Stimulated activated CD4-positive, alpha-beta T cell treated with anti-CD3 and anti-CD28 coated beads, TNF-alpha, amount 100 ng/mL, for 48 hours (primary cell): ENCODE results near the gene CHST13.
A peak's percentile ranks its signal among the peaks of the same experiment; 100 is the strongest.

Experiments used
- DNase-seq, 3 donors: peaks; one replicate each; pipeline ENCODE4 v3.0.0-alpha.2; 2020; ENCODE audit warnings: low read depth in 3 of 3

The CHST13 gene, protein sequence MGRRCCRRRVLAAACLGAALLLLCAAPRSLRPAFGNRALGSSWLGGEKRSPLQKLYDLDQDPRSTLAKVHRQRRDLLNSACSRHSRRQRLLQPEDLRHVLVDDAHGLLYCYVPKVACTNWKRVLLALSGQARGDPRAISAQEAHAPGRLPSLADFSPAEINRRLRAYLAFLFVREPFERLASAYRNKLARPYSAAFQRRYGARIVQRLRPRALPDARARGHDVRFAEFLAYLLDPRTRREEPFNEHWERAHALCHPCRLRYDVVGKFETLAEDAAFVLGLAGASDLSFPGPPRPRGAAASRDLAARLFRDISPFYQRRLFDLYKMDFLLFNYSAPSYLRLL

DNA sequence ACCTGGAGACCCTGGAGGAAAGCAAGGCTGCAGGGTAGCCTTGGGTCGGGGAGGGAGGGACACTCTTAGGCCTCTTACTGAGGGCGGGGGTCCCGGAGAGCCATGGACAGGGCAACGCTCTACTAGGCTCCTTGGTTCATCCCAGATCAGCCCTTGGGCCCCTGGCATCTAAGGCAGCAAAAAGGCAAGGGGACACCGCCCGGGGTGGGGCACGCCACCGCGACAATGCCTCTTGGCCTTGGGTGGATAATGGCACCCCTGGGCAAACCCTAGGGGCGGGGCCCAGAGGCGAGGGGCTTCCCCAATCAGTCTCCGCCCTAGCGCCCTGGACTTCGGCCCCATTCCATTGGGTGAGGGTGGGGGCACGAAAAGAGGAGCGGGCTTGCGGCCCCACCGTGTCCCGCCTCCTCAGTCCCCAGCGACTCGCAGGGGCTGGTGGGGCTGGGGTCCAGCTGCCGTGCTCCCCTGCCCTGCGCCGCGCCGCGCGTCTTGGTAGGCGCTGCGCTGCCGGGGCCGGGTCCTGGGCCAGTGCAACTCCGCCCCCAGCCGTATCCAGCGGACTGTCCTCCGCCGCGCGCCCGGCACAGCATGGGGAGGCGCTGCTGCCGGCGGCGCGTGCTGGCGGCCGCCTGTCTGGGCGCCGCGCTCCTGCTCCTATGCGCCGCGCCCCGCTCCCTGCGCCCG, at the start of gene CHST13:
Gene CHST13 (plus strand): TSS at position 411 of the 684 bp plus-strand sequence. CDS start 178 bp downstream, at position 589.
- DNase-seq = peak in 1 of 3 donors; percentile 6

DNA sequence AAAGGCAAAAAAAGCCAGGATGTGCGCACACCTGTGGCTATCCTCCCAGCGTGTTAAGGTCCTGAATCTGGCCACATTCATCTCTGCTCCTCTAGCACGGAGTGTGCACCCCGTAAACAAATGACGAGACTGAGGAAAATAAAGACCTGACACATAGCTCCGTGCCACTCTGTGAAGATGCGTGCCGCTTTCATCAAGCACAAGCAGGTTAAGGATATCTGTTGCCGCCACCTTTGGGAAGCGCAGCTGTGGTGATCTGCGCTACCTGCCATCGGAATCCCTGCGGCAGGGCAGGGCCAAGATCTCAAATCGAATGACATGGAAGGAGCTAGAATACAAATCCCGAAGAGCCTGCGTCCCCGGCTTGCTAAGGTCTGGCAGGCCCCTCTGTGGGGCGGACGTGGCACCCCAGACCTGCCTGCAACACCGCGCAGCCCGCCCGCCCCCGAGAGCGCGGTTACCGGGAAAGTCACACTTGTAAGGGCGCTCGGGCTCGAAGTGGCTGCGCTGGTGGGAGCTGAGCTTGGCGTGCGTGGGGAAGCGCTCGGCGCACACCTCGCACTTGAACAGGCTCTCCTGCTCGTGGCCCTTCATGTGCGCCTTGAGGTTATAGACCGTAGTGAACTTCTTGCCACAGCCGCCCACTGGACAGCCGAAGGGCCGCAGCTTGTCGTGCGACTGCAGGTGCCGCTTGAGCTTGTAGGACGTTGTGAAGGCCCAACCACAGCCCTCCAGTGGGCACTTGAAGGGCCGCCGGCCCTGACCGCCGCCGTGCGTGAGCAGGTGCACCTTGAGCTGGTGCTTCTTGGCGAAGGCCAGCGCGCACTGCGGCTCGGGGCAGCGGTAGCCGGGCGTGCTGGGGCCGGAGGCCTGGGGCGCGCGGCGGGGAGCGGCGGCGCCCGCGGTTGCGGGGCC, 49.2 kb upstream of the CHST13 start:
- DNase-seq = peak; percentile 13 to 21 (median 20)

DNA sequence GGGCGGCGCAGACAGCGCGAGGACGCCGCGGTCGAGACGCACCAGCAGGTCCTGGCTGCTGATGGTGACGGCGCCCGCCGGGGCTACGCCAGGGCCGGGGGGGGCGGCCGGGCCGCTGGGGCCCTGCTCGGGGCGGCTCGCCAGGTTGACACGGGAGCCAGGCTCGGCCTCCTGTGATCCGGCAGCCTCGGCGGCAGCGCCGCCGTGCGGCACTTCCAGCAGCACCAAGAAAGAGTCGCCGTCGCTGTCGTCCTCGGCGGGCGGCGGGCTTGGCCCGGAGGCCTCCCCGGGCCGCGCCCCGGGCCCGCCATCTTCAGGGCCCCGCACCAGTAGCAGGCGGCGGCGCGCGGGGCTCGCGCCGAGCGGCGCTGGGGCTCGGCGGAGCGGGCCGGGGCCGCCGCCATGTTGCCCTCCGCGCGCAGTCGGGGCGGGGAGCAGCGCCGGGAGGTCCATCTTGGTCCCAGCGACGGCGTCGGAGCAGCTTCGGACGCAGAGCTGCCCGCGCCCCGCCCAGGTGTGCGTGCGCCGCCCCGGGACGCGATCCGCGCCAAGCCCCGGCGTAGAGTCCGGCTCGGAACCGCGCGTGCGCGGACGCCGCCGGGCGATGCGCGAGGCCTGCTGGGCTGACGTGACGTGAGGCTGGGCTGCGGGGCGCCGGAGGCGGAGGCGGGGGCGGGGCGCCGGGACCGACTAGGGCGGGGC, 48.4 kb upstream of the CHST13 start, which contains the start of gene ZXDC:
Gene ZXDC (minus strand): TSS at position 479 of the 702 bp plus-strand sequence. CDS start 26 bp downstream, at position 453.
- DNase-seq = peak; percentile 83 to 89 (median 86)

DNA sequence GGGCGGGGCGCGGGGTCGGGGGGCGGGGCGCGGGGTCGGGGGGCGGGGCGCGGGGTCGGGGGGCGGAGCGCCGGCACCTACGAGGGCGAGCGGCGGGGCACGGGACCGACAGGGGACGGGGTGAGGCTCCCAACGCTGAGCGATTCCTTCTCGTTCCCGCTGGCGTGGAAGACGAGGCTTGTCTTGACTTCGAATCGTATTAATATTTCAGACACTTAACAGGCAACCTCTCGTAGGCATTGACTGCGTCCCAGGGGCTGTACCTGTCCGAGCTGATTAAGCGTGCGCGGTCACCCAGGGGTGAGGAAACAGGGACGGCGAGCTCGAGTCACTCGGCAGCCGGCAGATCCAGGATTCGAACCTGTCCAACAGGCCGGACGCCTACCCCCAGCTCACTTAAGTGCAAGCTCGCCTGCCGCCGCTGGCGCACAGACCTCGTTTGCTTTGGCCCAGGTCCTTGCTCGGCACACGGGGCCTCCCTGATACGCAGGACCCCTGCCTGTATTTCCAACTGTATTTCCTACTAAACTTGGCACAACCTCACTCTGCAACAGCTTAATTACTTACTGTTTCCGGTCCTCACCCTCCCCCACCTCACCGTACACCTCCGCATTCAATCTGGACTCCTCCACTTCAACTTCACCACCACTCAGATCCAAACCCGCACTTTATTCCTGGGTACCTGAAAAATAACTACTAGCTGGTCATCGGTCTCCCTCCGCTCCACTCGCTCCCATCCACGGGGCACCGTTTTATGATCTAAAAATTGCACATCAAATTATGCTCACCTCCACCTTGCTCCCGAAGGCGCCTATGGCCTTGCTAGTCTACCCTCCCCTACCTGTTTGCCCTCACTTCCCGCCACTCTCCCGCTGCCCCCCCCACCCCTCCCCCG, 47.5 kb upstream of the CHST13 start:
- DNase-seq = no peak

DNA sequence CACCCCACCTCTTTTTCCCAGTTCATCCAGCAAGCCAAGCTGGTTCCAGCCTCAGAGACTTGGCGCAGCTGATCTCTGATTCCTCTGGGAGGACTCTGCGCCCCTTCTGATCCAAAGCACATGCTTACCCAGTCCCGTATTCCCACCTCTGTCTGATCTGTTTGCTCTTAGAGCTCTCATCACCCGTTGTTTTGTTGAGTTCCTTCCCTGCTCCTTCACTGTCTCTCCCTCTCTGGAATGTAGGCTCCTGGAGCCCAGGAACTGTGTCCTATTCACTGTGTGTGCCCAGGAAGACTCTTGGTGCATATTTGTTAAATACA, 46.9 kb upstream of the CHST13 start:
- DNase-seq = no peak

DNA sequence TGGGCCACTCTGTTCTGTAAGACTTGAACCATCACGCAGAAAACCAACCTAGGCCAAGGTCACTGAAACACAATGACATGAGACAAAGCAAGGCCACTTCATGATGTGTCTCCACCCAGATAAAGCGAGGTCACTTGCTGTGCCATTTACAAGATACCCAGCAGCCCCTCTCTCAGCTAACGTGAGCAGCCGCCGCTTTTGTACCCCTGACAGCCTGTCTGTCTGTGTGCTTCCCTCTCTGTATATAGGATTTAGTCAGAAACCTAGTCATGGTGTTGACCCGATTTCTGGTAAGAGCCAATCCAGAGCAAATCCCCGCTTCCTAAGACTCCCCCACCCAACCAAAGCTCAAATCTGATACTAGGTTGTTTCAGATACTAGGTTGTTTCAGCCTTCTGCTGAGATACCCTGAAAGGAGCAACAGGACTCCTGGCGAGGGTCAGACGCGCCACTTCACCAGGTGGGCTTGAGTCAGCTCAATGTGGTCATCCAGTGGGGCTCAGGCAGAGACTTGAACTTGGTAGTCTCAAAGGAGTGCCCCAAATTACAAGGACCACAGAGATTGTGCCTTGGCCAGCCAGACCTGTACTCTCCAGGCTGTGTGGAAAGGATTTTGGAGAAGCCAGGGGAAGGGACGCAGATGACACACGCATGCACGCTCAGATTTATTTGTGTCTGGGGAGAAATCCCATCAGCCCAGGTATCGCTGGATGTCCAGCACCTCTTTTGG, 45.2 kb upstream of the CHST13 start:
- no peak for DNase-seq

DNA sequence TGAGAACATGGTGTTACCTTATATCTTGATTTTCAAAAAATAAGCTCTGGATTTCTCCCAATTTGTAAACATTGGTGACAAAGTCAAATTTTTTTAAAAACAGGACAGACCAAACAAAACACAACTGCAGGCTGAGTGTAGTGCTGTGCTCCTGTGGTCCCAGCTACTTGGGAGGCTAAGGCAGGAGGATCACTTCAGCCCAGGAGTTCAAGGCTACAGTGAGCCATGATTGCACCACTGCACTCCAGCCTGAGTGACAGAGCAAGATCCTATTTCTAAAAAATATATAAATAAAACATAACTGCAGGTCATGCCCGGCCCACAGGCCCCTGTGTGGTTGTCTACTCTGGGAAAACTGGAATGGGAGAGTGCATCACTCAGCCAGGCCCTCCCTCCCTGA, 44.3 kb upstream of the CHST13 start:
- DNase-seq = no peak

DNA sequence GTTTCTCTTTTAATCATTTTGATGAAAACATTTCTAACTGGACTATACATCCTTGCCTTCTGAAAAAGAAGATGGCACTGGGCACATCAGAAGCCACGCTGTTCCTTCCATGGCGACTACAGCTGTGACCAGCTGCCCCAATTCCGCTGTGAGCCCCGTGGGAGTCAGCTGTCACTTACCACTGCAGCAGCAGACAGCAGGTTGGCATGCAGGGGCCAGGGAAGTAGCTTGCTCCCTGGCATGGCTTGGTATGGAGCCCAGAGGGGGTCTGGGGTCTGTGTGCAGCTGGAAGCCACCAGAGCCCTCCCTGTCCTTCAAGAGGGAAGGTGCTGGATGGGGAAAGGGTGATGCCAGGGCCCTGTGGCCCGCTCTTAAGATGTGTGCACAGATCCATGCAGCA, 43.7 kb upstream of the CHST13 start:
- DNase-seq = no peak

DNA sequence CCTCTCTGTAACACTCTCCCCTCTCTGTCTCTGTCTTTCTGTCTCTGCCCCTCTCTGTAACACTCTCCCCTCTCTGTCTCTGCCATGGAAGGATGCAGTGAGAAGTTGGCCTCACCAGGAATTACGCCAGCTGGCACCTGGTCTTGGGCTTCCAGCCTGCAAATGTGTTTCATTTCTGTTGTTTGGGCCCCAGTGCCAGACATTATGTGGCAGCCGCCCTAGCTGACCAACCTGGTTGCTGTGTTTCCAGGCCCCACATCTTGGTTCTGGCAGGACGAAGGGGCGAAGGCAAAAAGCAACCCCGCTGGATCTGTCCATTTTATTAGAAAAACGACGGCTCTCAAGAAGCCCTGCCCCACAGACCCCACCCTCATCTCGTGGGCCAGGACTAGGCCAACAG, 43.1 kb upstream of the CHST13 start:
- DNase-seq = no peak

DNA sequence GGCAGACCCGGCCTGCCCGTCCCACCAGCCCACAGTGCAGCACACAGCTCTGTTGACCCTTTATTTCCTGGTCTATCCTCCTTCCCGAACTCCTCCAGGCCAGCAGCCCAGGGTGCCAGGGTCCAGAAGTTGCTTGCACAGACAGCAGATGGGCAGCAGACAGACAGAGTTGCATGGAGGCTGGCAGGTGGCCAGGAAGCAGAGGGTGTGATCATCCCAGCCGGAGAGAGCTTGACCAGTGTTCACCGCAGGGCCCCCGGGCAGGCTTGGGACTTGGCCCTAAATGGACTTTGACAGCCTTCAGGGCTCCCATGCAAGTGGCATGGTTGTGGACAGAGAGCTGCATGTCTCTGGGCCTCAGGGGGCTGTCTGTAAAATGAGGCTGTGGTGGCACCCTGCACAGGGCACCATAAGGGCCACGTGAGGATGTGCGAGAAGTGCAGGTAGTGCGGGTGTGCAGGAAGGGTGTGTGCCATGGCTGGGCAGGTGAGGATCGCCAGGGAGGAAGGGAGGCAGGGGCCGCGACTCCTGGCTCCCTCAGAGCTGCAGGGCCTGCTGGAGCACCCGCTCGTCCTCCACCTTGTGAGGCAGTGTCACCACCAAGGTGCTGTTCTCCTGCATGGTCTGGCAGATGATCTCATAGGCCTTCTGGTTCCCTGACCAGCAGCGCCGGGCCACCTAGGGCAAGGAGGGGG, 42.0 kb upstream of the CHST13 start:
- no peak for DNase-seq

DNA sequence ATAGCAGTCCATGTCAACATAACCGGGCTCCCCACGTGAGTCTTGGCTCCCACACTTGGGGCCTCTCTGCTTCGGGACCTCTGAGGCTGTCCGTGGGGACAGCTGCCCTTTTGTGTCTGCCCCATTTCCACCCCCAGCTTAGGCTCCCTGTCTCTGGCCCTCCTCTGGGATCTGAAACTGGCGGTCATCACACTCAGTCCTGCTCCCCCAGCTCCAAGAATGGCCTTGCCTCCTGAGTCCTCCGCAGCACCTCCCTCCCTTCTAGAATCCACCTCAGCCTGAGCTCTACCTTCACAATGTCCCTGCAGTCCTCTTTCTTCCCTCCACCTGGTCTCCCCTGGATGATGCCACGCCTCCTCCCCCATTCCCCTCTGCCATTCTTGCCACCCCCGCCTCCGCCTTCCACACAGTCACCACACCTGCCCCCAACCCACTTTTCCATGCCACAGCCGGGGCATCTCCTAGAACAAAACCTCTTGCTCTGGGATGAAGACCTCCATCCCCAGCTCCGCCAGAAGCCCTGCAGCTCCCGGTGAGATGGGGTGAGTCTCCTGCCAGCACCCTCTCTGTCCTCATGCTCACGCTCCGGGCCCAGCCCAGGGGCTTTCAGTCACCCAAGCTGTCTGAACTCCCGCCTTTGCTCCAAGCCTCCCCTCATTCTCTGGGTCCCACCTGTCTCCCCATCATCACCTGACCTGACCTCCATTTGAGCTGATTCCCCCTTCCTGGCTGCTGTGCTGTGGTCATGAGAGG, 41.3 kb upstream of the CHST13 start:
- DNase-seq = no peak

DNA sequence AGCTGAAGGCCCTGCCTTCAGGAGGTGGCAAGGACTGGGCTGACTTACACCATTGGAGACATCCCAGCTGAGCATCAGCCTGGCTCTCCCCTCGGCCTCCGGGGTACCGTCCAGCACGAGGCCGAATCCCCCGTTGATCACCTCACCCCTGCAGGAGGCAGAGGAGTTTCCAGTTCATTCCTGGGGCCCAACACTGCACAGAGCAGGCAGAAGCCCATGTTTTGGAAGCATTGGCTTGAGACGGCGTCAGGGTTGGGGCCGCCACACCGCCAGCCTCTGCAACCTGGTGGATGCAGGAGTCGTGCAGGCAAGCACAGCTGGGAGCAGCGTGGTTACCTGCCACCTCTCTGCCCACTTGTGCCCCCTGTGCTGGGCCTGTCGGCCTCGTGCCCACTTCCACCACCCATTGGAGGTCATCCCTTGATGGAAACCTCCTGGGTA, 40.6 kb upstream of the CHST13 start:
- DNase-seq = no peak

DNA sequence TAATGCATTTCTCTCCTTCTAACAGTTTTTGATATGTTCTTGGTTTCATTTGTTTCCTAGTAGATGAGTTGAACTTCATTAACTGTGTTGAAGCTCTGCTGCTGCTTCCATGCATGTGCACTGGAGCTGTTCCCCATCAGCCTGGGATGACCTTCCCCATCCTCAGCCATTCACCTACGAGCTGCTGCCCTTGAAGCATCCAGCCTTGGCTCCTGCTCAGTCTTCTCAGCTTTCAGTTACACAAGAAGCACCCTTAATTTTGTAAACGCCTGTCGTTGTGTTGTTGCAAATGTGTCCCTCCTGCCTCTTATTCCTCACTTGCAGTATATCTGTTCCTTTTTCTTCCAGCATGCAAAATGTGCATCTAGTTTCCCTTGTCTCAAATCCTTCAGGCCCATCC, 39.8 kb upstream of the CHST13 start:
- no peak for DNase-seq

DNA sequence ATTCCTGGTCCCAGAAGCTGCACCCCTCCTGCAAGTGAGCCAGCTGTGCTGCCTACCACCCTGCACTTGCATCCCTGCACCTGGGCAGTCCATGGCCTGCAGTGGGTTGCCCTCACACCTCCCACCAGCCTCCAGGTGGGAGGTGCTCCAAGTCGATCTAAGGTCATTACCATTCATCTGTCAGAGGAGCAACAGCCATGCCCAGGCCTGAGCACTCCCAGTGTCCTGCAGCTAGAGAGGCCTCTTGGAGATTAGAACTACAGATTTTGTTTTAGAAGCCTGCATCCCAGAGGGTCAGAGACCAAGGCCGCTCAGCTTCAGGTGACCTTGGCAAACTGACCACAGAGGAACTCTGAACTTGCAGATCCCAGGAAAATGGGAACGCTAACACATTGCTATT, 39.3 kb upstream of the CHST13 start:
- no peak for DNase-seq

DNA sequence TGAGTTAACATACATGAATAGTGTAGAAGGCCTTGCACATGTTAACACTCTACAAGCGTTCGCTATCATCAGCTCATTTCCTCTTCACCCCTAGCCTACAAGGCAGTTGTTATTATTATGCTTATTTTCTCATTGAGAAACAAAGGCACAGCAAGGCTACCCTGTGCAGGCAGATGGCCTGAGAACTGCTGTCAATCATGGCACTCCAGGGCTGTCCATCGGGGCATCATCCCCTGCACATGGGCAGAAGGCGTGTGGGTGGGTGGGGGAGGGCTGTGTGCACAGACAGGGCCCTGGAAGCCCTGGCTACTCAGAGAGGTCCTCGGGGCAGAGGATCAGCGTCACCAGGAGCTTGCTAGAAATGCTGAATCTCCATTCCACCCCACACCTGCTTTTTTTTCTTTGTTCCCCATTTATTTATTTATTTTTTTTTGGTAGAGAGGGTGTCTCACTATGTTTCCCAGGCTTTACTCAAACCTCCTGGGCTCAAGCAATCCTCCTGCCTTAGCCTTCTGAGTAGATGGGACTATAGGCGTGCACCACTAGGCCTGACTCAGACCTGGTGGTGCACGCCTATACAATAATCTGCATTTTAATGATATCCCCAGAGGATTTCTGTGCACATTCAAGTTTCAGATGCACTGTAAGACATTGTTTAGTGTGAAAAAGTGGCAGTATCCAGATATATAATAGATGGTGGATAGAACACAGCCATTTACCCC, 38.6 kb upstream of the CHST13 start:
- DNase-seq = no peak

DNA sequence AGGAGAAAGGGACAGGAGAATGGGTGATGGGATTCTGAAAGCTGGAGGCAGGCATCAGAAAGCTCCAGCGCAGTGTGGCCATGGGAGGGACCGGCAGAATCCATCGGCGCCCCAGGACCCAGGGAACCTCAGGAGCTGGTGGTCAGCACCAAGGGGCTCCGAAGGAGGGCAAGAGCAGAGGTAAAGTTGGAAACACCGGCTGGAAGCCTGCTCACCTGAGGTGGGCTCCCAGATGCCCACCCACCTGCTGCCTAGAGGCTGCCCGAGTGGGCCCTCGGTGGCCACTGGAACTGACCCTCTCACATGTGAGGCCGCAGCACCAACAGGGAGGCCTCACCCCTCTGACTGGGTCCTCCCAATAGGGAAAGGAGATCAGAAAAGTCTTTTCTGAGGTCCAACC, 38.0 kb upstream of the CHST13 start:
- no peak for DNase-seq

DNA sequence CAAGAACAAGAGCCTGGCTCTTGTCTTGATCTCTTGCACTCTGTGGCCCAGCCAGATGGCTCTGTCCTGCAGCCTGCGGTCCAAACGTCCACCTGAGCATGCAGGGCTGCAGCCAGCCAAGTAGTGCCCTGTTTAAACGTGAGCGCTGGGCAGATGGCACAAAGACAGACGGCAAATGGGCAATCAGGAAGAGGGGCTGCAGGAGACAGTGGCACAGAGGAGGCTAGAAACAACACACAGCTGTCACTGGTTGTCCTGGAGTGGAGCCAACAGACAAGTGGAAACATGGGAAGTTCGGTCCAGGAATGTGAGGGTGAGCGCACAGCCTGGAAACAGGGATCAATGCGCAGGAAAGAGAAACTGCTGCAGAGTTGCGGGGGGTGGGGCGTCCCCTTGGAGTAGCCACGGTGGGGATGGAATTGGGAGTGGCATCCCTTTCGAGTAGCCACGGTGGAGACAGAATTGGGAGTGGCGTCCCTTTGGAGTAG, 37.6 kb upstream of the CHST13 start:
- no peak for DNase-seq
